Ascending aorta (tissue), 2 donors: ENCODE results near the gene ITM2B. TPM values are rescaled to one million over a fixed set of nuclear protein-coding genes. Genes with fewer than 3 reads are reported as not detected.

Source experiments
- DNase-seq, 2 donors: peaks; one replicate each; pipeline ENCODE4 v3.0.0-alpha.2; 2019; ENCODE audit warnings: low spot score in 2 of 2
- H3K27ac ChIP-seq, 2 donors: fragments of 200-600 bp; sonication (generic); one replicate each; pipeline ENCODE4 v1.5.1; 2016 to 2017; ENCODE audit warnings: mild to moderate bottlenecking in 1 of 2
- H3K27me3 ChIP-seq: fragments of 200-600 bp; sonication (generic); one replicate; pipeline ENCODE4 v1.5.1; 2017
- H3K36me3 ChIP-seq, 2 donors: fragments of 200-600 bp; sonication (generic); one replicate each; pipeline ENCODE4 v1.5.1; 2016
- H3K4me1 ChIP-seq, 2 donors: fragments of 200-600 bp; sonication (generic); one replicate each; pipeline ENCODE4 v1.5.1; 2016 to 2017; ENCODE audit warnings: mild to moderate bottlenecking in 1 of 2
- H3K4me3 ChIP-seq, 2 donors: fragments of 200-600 bp; sonication (generic); one replicate each; pipeline ENCODE4 v1.5.1; 2016 to 2017; ENCODE audit warnings: mild to moderate bottlenecking in 1 of 2
- H3K9me3 ChIP-seq, 2 donors: fragments of 200-600 bp; sonication (generic); one replicate each; pipeline ENCODE4 v1.5.1; 2016
- CTCF ChIP-seq, 3 experiments: fragments of 200-600 bp in 2 of 3; fragments of 450-650 bp in 1 of 3; sonication (generic) in 2 of 3; IDR thresholded peaks; one replicate each; pipeline ENCODE4 v1.5.1; 2016 to 2019; ENCODE audit warnings: antibody characterized with exemption in 3 of 3, mild to moderate bottlenecking in 1 of 3, moderate library complexity in 1 of 3
- intact Hi-C: fragments of 100-400 bp; cut with DNase I; formaldehyde crosslinking; loops from one replicate; pipeline ENCODE4 v1.15.1; 2023
- total RNA-seq: library from RNA; depleted of rRNA; stranded (reverse); fragments of >200 nt; gene quantifications from one replicate; pipeline ENCODE4 v1.1.0, GENCODE V29; 2016

ITM2B gene
- total RNA-seq, 1 donor from 2014 or later, result 345 TPM

GRCh38 chr13:48231933-48232332, 1.1 kb upstream of the ITM2B start:
- Histone ChIP-seq H3K9me3 (no peaks in the 10 kb centered on the region), H3K4me1 (peaks cover 6 to 10% of the 10 kb centered on the region in 2 donors), H3K27me3 (no peaks in the 10 kb centered on the region), H3K4me3 (peak overlapping the region in 1 of 2 donors; percentile 99), H3K36me3 (no peaks in the 10 kb centered on the region), H3K27ac (peak overlapping the region; percentile 100)
- TF ChIP-seq CTCF (IDR thresholded peaks at IDR 0.05), result no peak
- intact Hi-C loops, result loop anchor here (1.0 to 10.0 kb wide), 7 partner anchors 105 to 1355 kb away; partner anchors contain the start of genes CAB39L, FNDC3A, MED4 and NUDT15
- DNase-seq, result no peak

GRCh38 chr13:48232420-48233045, 473 bp upstream of the ITM2B start:
- Histone ChIP-seq H3K36me3 (no peaks in the 10 kb centered on the region), H3K4me1 (peaks cover 6 to 16% of the 10 kb centered on the region in 2 donors), H3K27ac (peak overlapping the region; percentile 100), H3K9me3 (no peaks in the 10 kb centered on the region), H3K27me3 (no peaks in the 10 kb centered on the region), H3K4me3 (peak overlapping the region; percentile 99 to 100)
- no peak for DNase-seq
- TF ChIP-seq CTCF (IDR thresholded peaks at IDR 0.05), result no peak
- intact Hi-C loops, result loop anchor here (1.0 to 10.0 kb wide), 8 partner anchors 71 to 1355 kb away; partner anchors contain the start of genes CAB39L, FNDC3A, MED4 and NUDT15

GRCh38 chr13:48233889-48234488, 983 bp downstream of the ITM2B start:
- H3K4me3 ChIP-seq, result peak overlapping the region; percentile 99 to 100
- TF ChIP-seq CTCF (IDR thresholded peaks at IDR 0.05), result no peak
- H3K36me3 ChIP-seq, result no peaks in the 10 kb centered on the region
- peak overlapping the region; percentile 100 for H3K27ac ChIP-seq
- intact Hi-C loops, result loop anchor here (1.0 to 10.0 kb wide), 7 partner anchors 69 to 1353 kb away; partner anchors contain the start of genes CAB39L, FNDC3A, MED4 and NUDT15
- H3K9me3 ChIP-seq, result no peaks in the 10 kb centered on the region
- no peaks in the 10 kb centered on the region for H3K27me3 ChIP-seq
- H3K4me1 ChIP-seq, result peaks cover 6 to 24% of the 10 kb centered on the region in 2 donors
- DNase-seq, result no peak

- Histone ChIP-seq H3K36me3 (peaks cover 0 to 6% of the 10 kb centered on the region in 2 donors), H3K4me3 (peak overlapping the region; percentile 99 to 100), H3K27me3 (no peaks in the 10 kb centered on the region), H3K27ac (peak overlapping the region; percentile 100), H3K4me1 (peaks cover 6 to 24% of the 10 kb centered on the region in 2 donors), H3K9me3 (no peaks in the 10 kb centered on the region)
- DNase-seq, result no peak
- intact Hi-C loops, result loop anchor here (1.0 to 10.0 kb wide), 7 partner anchors 137 to 1353 kb away; partner anchors contain the start of genes CAB39L, FNDC3A, MED4 and NUDT15
- TF ChIP-seq CTCF (IDR thresholded peaks at IDR 0.05), result no peak
These were observed 1.7 kb downstream of the ITM2B start for GRCh38 chr13:48234566-48235340.

GRCh38 chr13:48235341-48236135, 2.5 kb downstream of the ITM2B start:
- Histone ChIP-seq H3K27ac (peak overlapping the region; percentile 100), H3K4me1 (peaks cover 6 to 24% of the 10 kb centered on the region in 2 donors), H3K9me3 (no peaks in the 10 kb centered on the region), H3K27me3 (no peaks in the 10 kb centered on the region), H3K36me3 (peaks cover 0 to 6% of the 10 kb centered on the region in 2 donors), H3K4me3 (peak overlapping the region; percentile 99 to 100)
- DNase-seq, result no peak
- intact Hi-C loops, result loop anchor here (1.0 to 10.0 kb wide), 4 partner anchors 169 to 1209 kb away; partner anchors contain the start of genes CAB39L, FNDC3A, RCBTB2 and SETDB2
- TF ChIP-seq CTCF (IDR thresholded peaks at IDR 0.05), result no peak
